ACC112 (cell line): ENCODE results near the gene PDE9A.

Source experiments
- H2AFZ ChIP-seq: fragments of 200-600 bp; sonication (generic); one replicate; pipeline ENCODE4 v1.6.0; 2017; ENCODE audit warnings: antibody characterized with exemption, low read length; ENCODE audit not compliant: unreplicated experiment
- H3K27ac ChIP-seq: fragments of 200-600 bp; sonication (generic); 2 replicates; pipeline ENCODE4 v1.5.1; 2014; ENCODE audit warnings: low read depth, mild to moderate bottlenecking, antibody characterized with exemption, low read length, moderate library complexity
- H3K27me3 ChIP-seq: fragments of 200-600 bp; sonication (generic); 2 replicates; pipeline ENCODE4 v1.6.1; 2014; ENCODE audit warnings: mild to moderate bottlenecking, antibody characterized with exemption, low read length, moderate library complexity, mixed read lengths; ENCODE audit not compliant: insufficient read depth
- H3K36me3 ChIP-seq: fragments of 200-600 bp; sonication (generic); 2 replicates; pipeline ENCODE4 v1.6.1; 2016; ENCODE audit warnings: mild to moderate bottlenecking, antibody characterized with exemption, low read length, moderate library complexity, mixed read lengths; ENCODE audit not compliant: insufficient read depth
- H3K4me1 ChIP-seq: fragments of 200-600 bp; sonication (generic); one replicate; pipeline ENCODE4 v1.6.1; 2016; ENCODE audit warnings: low read length, mixed read lengths; ENCODE audit not compliant: insufficient read depth, unreplicated experiment, control insufficient read depth
- H3K4me3 ChIP-seq: fragments of 200-600 bp; sonication (generic); 2 replicates; pipeline ENCODE4 v1.5.1; 2014; ENCODE audit warnings: mild to moderate bottlenecking, low read depth, low read length
- H3K79me2 ChIP-seq: fragments of 200-600 bp; sonication (generic); one replicate; pipeline ENCODE4 v1.6.0; 2016; ENCODE audit warnings: low read length; ENCODE audit not compliant: control insufficient read depth, unreplicated experiment, insufficient read depth

Gene PDE9A

DNA sequence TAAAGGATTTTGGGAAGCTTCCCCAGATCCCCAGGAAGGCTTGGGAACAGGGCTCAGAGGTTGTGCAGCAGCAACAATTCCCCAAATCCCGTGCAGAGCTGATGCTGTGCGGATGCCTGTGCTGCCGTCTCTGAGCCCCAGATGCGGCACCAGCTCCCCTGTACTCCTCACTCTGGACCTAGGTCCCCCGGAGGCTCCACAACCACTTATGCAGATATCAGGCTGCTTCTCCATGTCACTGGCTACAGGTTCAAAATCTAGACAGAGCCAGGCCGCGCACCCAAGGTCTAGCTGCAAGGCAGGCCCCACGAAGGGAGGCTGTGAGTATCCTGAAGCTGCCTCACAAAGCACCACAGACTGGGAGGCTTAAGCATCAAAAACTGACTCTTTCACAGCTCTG is 81.6 kb downstream of the PDE9A start:
- H3K4me3 ChIP-seq, result no peak overlapping the region
- H3K36me3 ChIP-seq, result no peaks in the 10 kb centered on the region
- H3K27ac ChIP-seq, result no peak overlapping the region
- H3K27me3 ChIP-seq, result no peaks in the 10 kb centered on the region
- H2AFZ ChIP-seq, result no peak overlapping the region
- peaks cover 6% of the 10 kb centered on the region for H3K4me1 ChIP-seq
- H3K79me2 ChIP-seq, result no peaks in the 10 kb centered on the region

DNA sequence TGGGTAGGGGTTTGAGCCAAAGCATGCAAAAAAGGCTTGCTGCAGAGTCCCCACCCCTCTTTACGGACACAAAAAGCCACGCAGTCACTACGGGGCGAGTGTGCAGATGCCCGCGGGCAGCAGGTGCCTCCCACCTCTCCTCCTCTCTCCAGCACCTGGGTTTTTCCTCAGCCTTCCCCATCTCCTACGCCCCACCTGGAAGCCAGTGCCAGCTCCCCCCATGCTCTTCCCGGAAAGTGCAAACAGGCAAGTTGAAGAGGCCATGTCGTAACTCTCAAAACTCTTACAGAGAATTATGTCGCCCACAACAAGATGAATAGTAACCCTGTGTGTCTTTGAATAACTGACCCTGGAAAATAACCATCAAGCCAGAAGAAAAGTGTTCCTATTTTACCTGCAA is 82.5 kb downstream of the PDE9A start:
- Histone ChIP-seq H3K79me2 (no peaks in the 10 kb centered on the region), H3K27me3 (no peaks in the 10 kb centered on the region), H3K36me3 (no peaks in the 10 kb centered on the region), H2AFZ (no peak overlapping the region), H3K4me1 (peaks cover 6% of the 10 kb centered on the region), H3K27ac (no peak overlapping the region), H3K4me3 (no peak overlapping the region)

DNA sequence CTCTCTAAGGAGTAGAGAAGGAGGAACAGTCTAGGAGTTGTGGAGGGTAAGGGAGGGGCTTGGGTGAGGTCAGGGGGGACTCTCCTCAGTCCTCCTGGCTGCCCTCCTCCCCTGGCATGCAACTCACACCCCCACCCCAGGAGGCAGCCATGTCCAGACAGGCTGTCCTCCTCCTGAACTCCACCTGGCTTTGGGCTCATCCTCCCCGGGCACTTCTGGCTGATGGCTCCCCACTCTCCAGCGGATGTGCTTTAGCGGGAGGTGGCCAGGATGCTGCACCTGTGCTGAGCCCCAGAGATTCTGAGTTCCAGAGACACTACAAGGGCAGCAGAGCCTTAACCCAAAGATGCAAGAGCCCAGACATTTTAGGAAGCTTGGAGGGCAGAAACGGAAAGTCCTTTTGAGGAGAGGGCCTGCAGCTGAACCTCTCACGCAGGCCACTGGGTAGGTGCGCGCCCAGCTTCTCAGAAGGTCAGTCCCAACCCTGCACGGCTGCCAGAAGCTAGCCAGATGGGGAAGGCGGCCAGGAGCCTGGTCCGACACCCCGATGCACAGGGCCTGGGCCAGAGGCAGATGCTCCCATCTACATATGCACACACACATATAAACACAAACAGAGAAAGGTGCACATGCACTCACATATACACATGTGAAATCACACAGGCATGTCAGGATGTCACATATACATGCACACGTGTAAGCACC is 83.4 kb downstream of the PDE9A start:
- H3K79me2 ChIP-seq, result no peaks in the 10 kb centered on the region
- no peak overlapping the region for H3K27ac ChIP-seq
- no peak overlapping the region for H2AFZ ChIP-seq
- H3K4me1 ChIP-seq, result peaks cover 6% of the 10 kb centered on the region
- H3K4me3 ChIP-seq, result no peak overlapping the region
- H3K27me3 ChIP-seq, result 0 out of 2 replicates have a peak, but pooled peaks cover 4% of the 10 kb centered on the region
- H3K36me3 ChIP-seq, result no peaks in the 10 kb centered on the region

DNA sequence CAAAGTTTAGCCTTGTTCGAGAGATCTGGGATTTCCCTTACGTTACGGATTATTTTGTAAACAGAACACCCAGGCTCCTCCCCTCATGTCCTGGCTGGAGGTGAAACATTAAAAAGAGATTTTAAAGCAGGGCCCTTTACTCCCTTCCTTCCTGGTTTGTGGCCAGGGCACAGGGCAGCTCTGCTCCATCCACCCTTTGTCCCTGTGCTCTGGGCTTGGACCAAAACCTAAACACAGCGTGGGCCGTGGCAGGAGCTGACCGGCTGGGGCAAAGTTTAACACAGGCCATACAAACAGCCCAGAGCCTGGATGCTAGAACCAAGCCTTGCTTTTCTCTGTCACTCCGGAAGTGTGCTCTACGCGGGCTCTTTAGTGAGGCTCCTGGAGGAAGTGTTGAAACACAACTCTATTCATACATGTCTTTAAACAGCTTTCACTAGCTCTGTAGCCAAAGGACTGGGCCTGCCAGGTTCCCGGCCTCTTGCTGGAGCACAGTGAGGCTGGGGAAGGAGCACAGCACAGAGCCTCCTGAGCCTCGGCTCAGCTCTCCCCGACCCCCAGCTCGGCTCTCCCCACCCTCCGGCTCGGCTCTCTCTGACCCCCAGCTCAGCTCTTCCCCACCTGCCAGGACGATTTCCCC is 84.7 kb downstream of the PDE9A start:
- Histone ChIP-seq H3K36me3 (no peaks in the 10 kb centered on the region), H3K4me1 (peaks cover 6% of the 10 kb centered on the region), H3K4me3 (no peak overlapping the region), H3K79me2 (no peaks in the 10 kb centered on the region), H3K27ac (no peak overlapping the region), H3K27me3 (0 out of 2 replicates have a peak, but pooled peaks cover 4% of the 10 kb centered on the region), H2AFZ (no peak overlapping the region)

DNA sequence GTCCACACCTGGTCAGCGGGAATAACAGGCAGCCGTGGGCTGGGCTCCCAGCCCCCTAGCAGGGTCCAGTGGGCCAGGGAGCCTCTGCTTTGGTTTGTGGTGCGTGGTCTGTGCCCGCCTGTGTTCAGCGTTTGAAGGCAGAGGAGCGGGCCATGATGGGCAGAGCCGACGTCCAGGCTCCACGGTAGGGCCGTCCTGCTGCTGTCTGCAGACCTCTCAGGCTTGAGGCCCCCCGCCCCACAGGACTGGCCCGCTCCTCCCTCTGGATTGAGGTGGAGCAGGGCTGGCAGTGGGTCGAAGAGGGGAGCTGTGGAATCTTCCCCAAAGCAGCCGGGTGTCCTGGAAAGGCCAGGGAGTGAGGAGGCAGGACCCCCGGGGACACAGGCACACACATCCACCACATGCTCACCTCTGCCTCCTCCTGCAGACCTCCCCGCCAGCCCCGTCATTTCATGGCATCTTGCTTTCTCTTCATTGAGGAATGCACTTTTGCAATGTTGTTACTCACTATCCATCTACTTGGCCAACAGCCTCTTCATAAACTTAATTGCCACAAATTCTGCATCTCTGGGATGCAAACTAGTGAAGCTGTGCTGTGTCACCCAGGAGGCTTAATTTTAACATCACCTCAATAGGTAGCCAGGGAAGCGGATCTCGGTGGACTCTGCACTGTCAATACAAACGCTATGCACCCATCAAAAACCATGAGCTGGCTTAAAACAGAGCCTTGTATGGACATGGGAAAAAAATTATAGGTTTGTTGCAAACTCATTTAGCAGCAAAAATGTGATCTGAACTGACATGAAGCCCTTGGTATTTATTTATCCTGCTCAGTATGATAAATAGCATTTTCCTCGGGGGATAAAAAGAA is 85.9 kb downstream of the PDE9A start:
- H3K27ac ChIP-seq, result no peak overlapping the region
- no peaks in the 10 kb centered on the region for H3K79me2 ChIP-seq
- no peak overlapping the region for H2AFZ ChIP-seq
- peaks cover 6% of the 10 kb centered on the region for H3K4me1 ChIP-seq
- H3K27me3 ChIP-seq, result 0 out of 2 replicates have a peak, but pooled peaks cover 4% of the 10 kb centered on the region
- no peaks in the 10 kb centered on the region for H3K36me3 ChIP-seq
- H3K4me3 ChIP-seq, result no peak overlapping the region

DNA sequence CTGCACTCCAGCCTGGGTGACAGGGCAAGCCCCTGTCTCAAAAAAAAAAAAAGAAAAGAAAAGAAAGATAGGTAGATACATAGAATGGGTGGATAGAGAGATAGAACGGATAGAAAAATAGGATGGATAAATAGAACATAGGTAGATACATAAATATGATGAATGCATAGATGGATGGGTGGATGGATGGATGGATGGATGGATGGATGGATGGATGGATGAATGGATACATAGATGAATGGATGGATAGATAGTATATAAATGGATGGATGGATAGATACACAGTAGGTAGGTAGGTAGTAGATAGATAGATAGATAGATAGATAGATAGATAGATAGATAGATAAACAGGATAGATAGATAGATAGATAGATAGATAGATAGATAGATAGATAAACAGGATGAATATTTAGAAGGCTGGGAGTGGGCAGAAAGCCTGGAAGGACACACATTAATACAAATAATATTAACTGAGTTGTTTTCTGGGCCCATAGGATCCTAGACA is 87.0 kb downstream of the PDE9A start:
- Histone ChIP-seq H3K27me3 (0 out of 2 replicates have a peak, but pooled peaks cover 4% of the 10 kb centered on the region), H2AFZ (no peak overlapping the region), H3K27ac (no peak overlapping the region), H3K36me3 (no peaks in the 10 kb centered on the region), H3K4me3 (no peak overlapping the region), H3K79me2 (no peaks in the 10 kb centered on the region), H3K4me1 (peaks cover 6% of the 10 kb centered on the region)

DNA sequence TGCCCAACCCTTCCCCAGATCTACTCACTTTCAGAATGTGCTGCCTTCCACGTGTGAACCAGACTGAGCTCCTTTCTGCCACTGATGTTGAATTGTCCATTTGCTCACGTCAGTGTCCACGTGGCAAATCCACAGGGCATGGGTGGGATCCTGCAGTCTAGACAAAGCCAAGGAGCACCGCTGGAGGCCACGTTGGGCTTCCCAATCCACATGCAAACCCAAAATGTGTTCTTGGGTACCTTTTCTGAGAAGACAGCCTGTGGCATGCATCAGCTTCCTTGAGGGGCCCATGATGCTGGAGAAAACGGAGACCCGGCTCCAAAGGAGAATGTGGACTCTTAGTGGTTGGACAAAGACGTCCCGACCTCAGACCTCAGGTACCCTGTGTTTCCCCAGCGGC is 87.6 kb downstream of the PDE9A start:
- Histone ChIP-seq H3K4me1 (peaks cover 6% of the 10 kb centered on the region), H3K36me3 (no peaks in the 10 kb centered on the region), H3K79me2 (no peaks in the 10 kb centered on the region), H2AFZ (no peak overlapping the region), H3K27me3 (0 out of 2 replicates have a peak, but pooled peaks cover 4% of the 10 kb centered on the region), H3K4me3 (no peak overlapping the region), H3K27ac (no peak overlapping the region)

DNA sequence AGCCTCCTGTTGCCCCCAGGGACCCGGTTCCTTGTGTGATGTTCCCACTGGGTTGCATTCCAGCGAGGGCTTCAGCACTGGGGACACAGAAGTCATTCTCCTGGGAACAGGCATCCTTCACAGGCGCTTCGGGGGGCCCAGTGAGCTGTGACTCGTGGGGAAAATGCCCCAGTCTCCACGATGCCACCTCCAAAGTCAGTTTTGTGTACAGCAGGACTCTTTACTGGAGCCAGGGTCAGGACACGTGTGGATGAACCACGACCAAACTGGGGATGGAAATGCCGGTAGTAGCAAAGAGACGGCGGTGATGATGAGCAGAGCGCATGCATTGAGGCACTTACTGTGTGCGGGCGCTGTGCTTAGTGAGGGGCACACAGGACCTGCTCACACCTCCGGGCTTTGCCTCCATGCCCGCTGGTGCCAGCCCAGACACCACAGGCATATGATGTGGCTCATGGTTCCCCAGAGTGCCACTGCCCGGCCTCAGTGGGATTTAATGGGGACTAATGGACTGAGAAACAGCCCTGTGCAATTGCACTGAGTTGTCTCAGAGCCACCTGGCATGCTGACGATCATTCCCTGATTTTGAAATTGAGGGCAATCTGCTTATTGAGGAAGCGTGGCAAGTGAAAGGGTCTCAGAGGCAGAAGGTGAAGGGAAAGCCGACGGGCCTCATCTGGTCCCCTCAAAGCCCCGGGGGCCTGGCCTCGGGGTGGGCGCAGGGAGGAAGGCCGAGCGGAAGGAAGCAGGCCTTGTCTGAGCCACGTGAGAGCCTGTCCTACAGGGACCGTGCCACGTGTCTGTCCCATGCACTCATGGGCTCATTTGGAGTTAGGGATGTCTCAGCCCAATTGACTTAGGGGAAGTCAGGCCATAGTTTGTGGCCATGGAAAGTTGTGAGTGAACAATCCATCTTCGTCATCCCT is 91.4 kb downstream of the PDE9A start:
- Histone ChIP-seq H2AFZ (no peak overlapping the region), H3K4me1 (no peaks in the 10 kb centered on the region), H3K27me3 (0 out of 2 replicates have a peak, but pooled peaks cover 4% of the 10 kb centered on the region), H3K27ac (no peak overlapping the region), H3K79me2 (no peaks in the 10 kb centered on the region), H3K4me3 (no peak overlapping the region), H3K36me3 (no peaks in the 10 kb centered on the region)

DNA sequence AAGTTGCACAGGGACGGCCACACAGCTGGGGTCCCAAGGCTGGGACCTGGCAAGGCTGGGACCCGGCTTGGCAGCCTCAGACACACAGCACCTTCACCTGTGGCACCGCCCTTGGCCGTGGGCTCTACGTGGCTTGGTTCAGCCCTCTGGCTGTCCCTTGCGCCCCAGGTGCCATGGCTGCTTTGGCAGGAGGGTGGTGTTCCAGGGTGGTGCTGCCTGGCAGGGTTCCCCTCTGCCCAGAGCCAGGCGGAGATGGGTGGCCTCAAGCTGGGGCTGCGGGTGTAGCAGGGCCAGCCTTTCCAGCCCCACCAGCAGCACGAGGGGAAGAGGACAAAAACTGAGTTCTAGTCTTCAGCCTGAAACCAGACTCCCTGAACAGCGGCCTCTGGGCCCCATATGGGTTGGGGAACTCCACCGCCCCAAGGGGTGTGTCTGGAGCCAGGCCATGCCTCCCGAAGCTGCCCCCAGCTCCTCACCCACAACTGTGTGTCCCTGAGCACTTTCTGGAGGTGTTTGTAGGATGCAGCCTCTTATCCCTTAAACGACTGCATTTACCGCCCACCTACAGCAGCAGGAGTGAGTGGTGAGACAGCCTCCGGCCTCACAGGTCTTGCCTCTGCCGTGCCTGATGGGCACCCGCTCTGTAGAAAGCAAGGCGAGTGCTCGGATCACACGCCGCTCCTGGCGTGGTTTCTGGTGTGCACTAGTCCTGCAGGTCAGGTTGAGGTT is 92.3 kb downstream of the PDE9A start:
- no peak overlapping the region for H2AFZ ChIP-seq
- H3K36me3 ChIP-seq, result no peaks in the 10 kb centered on the region
- H3K79me2 ChIP-seq, result no peaks in the 10 kb centered on the region
- 0 out of 2 replicates have a peak, but pooled peaks cover 4% of the 10 kb centered on the region for H3K27me3 ChIP-seq
- no peak overlapping the region for H3K27ac ChIP-seq
- no peak overlapping the region for H3K4me3 ChIP-seq
- H3K4me1 ChIP-seq, result no peaks in the 10 kb centered on the region
